Neural cell (in vitro differentiated cells): Measurements from ENCODE around the gene ATP5PD. TPM values are rescaled to one million over a fixed set of nuclear protein-coding genes. Genes with fewer than 3 reads are reported as not detected.
"Not testable (repeated sequence)": the region's sequence is repeated elsewhere in the genome, so short reads cannot be mapped to it uniquely, and the experiment has no call there.

Source experiments
- H2AFZ ChIP-seq: fragments of 200-600, 300-800 bp; sonication (generic), shearing (Covaris generic); 2 replicates; pipeline ENCODE4 v1.6.0; 2014; ENCODE audit warnings: low read depth, mild to moderate bottlenecking, antibody characterized with exemption, low read length, moderate library complexity
- H3F3A ChIP-seq: fragments of 200-600 bp; shearing (Covaris generic); 2 replicates; pipeline ENCODE4 v1.6.1; 2016; ENCODE audit warnings: mild to moderate bottlenecking, moderate library complexity, mixed read lengths, antibody characterized with exemption, low read length; ENCODE audit not compliant: insufficient read depth, poor library complexity, severe bottlenecking
- H3K27ac ChIP-seq: fragments of 200-600, 300-800 bp; sonication (generic), shearing (Covaris generic); 2 replicates; pipeline ENCODE4 v1.5.1; 2014; ENCODE audit warnings: mild to moderate bottlenecking, low read length, moderate library complexity
- H3K27me3 ChIP-seq: fragments of 300-800, 200-600 bp; sonication (generic), shearing (Covaris generic); 2 replicates; pipeline ENCODE4 v1.6.0; 2014; ENCODE audit warnings: mild to moderate bottlenecking, low read depth, low read length, moderate library complexity; ENCODE audit not compliant: insufficient read depth
- H3K36me3 ChIP-seq: fragments of 300-800, 200-600 bp; sonication (generic), shearing (Covaris generic); 2 replicates; pipeline ENCODE4 v1.5.1; 2014; ENCODE audit warnings: mild to moderate bottlenecking, antibody characterized with exemption, low read length, moderate library complexity; ENCODE audit not compliant: insufficient read depth
- H3K4me2 ChIP-seq: fragments of 300-800, 200-600 bp; sonication (generic), shearing (Covaris generic); 2 replicates; pipeline ENCODE4 v1.6.0; 2014; ENCODE audit warnings: mild to moderate bottlenecking, low read length
- H3K4me3 ChIP-seq: fragments of 300-800, 200-600 bp; sonication (generic), shearing (Covaris generic); 2 replicates; pipeline ENCODE4 v1.5.1; 2014; ENCODE audit warnings: mild to moderate bottlenecking, low read length, moderate library complexity
- H3K79me2 ChIP-seq: fragments of 200-600 bp; shearing (Covaris generic); replicated peaks from 2 replicates; pipeline ENCODE4 v1.6.0; 2014; ENCODE audit warnings: mild to moderate bottlenecking, low read length, moderate library complexity; ENCODE audit not compliant: insufficient read depth
- H3K9ac ChIP-seq: fragments of 300-800, 200-600 bp; sonication (generic), shearing (Covaris generic); 2 replicates; pipeline ENCODE4 v1.6.1; 2016; ENCODE audit warnings: mild to moderate bottlenecking, low read length, mixed read lengths
- H3K9me2 ChIP-seq: fragments of 200-600 bp; shearing (Covaris generic); 2 replicates; pipeline ENCODE4 v1.6.1; 2016; ENCODE audit warnings: mild to moderate bottlenecking, low read length, mixed read lengths; ENCODE audit not compliant: insufficient read depth
- H3K9me3 ChIP-seq: fragments of 200-600, 300-800 bp; sonication (generic), shearing (Covaris generic); 2 replicates; pipeline ENCODE4 v1.6.1; 2016; ENCODE audit warnings: mild to moderate bottlenecking, mixed run types, low read length, moderate library complexity, mixed read lengths
- H4K20me1 ChIP-seq: fragments of 200-600 bp; shearing (Covaris generic); 2 replicates; pipeline ENCODE4 v1.6.1; 2016; ENCODE audit warnings: mild to moderate bottlenecking, mixed run types; ENCODE audit not compliant: insufficient read depth
- CTCF ChIP-seq: fragments of 450-650 bp; IDR thresholded peaks from 2 replicates; pipeline ENCODE4 v1.5.1; 2014; ENCODE audit warnings: antibody characterized with exemption, mild to moderate bottlenecking, moderate library complexity; ENCODE audit not compliant: poor library complexity, severe bottlenecking
- EP300 ChIP-seq: fragments of 450-650 bp; conservative IDR thresholded peaks from 2 replicates; pipeline ENCODE4 v1.6.1; 2014; ENCODE audit warnings: antibody characterized with exemption, mild to moderate bottlenecking, moderate library complexity; ENCODE audit not compliant: poor library complexity, severe bottlenecking
- EZH2 ChIP-seq: fragments of 200-600, 300-800 bp; shearing (Covaris generic), sonication (generic); IDR thresholded peaks from 2 replicates; pipeline ENCODE4 v1.6.1; 2014; ENCODE audit warnings: antibody characterized with exemption, low read length, borderline replicate concordance, mild to moderate bottlenecking; ENCODE audit not compliant: insufficient read depth, poor library complexity, severe bottlenecking
- MXI1 ChIP-seq: fragments of 450-650 bp; conservative IDR thresholded peaks from 2 replicates; pipeline ENCODE4 v1.6.1; 2014; ENCODE audit warnings: antibody characterized with exemption, mild to moderate bottlenecking; ENCODE audit not compliant: poor library complexity, severe bottlenecking
- POLR2AphosphoS5 ChIP-seq: IDR thresholded peaks from 2 replicates; pipeline ENCODE4 v1.6.1; 2012
- RAD21 ChIP-seq: fragments of 450-650 bp; conservative IDR thresholded peaks from 2 replicates; pipeline ENCODE4 v1.6.1; 2014; ENCODE audit warnings: antibody characterized with exemption, mild to moderate bottlenecking, moderate library complexity
- REST ChIP-seq: IDR thresholded peaks from 2 replicates; pipeline ENCODE4 v1.6.1; 2012; ENCODE audit warnings: borderline replicate concordance
- SMC3 ChIP-seq: fragments of 450-650 bp; conservative IDR thresholded peaks from 2 replicates; pipeline ENCODE4 v1.6.1; 2014; ENCODE audit warnings: antibody characterized with exemption, mild to moderate bottlenecking, moderate library complexity; ENCODE audit not compliant: poor library complexity
- TAF1 ChIP-seq: IDR thresholded peaks from 2 replicates; pipeline ENCODE4 v1.6.1; 2012; ENCODE audit warnings: low read depth
- polyA plus RNA-seq: library from polyadenylated mRNA; depleted of rRNA; stranded (reverse); fragments of >200 nt; gene quantifications from 2 replicates; pipeline ENCODE4 v1.2.3, GENCODE V29; 2014

ATP5PD gene
- polyA plus RNA-seq, 1 donor from 2014 or later: 517 TPM

DNA sequence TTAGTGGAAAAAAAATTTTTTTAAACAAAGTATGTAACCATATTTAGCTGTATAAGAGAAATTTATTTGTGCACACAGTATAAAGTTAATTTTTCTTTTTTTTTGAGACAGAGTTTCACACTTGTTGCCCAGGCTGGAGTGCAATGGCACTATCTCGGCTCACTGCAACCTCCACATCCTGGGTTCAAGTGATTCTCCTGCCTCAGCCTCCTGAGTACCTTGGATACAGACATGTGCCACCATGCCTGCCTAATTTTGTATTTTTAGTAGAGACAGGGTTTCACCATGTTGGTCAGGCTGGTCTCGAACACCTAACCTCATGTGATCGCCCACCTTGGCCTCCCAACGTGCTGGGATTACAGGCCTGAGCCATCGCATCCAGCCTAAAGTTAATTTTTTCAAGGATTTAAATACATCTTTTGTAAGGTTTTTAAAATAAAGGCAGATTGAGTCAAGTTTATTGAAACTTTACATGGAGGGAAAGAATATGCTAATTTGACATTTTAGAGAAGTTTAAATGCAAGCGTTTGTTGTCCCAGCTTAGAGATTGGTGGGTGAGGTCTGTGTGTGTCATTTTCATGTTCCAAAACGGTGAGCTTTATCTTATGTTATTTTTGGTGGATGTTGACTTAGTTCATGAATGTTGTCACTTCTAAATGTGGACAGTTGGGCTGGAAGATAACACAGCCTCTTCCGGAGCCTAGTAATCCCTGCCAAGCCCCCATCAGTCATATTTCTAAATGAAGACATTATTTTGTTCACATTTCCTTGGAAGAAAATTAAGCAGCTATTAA, 24.9 kb upstream of the ATP5PD start:
- H3K27me3 ChIP-seq, H3K9ac ChIP-seq, H3K79me2 ChIP-seq, H3K27ac ChIP-seq, H3K4me3 ChIP-seq, H3K36me3 ChIP-seq, H3K4me2 ChIP-seq, H2AFZ ChIP-seq, H4K20me1 ChIP-seq, H3K9me3 ChIP-seq, H3K9me2 ChIP-seq, H3F3A ChIP-seq: not testable (repeated sequence)

- H3K9me2 ChIP-seq: no peaks in the 10 kb centered on the region
- no peak overlapping the region for H3K4me2 ChIP-seq
- H3K36me3 ChIP-seq: no peaks in the 10 kb centered on the region
- no peak overlapping the region for H3K4me3 ChIP-seq
- H3K9ac ChIP-seq: no peak overlapping the region
- no peaks in the 10 kb centered on the region for H3K27me3 ChIP-seq
- no peak overlapping the region for H3K27ac ChIP-seq
- H3K9me3 ChIP-seq: no peaks in the 10 kb centered on the region
- no peaks in the 10 kb centered on the region for H4K20me1 ChIP-seq
- TF ChIP-seq RAD21 (no peak), CTCF (no peak), EP300 (no peak), MXI1 (no peak), SMC3 (no peak), REST (no peak), TAF1 (no peak), EZH2 (no peak), POLR2AphosphoS5 (no peak)
- no peaks in the 10 kb centered on the region for H3F3A ChIP-seq
- no peaks in the 10 kb centered on the region for H3K79me2 ChIP-seq
- no peak overlapping the region for H2AFZ ChIP-seq
Measured at GRCh38 chr17:75069783-75070182, 23.0 kb upstream of the ATP5PD start.
